GM12872 (cell line): ENCODE measurements around the gene LOXL1.

ENCODE experiments used
- TF ChIP-seq, protein P1 (sequence below): IDR thresholded peaks from 3 replicates; pipeline ENCODE4 v1.5.1; 2011; ENCODE audit warnings: low read depth, mild to moderate bottlenecking, low read length, moderate library complexity; ENCODE audit not compliant: insufficient read depth

LOXL1 gene

DNA sequence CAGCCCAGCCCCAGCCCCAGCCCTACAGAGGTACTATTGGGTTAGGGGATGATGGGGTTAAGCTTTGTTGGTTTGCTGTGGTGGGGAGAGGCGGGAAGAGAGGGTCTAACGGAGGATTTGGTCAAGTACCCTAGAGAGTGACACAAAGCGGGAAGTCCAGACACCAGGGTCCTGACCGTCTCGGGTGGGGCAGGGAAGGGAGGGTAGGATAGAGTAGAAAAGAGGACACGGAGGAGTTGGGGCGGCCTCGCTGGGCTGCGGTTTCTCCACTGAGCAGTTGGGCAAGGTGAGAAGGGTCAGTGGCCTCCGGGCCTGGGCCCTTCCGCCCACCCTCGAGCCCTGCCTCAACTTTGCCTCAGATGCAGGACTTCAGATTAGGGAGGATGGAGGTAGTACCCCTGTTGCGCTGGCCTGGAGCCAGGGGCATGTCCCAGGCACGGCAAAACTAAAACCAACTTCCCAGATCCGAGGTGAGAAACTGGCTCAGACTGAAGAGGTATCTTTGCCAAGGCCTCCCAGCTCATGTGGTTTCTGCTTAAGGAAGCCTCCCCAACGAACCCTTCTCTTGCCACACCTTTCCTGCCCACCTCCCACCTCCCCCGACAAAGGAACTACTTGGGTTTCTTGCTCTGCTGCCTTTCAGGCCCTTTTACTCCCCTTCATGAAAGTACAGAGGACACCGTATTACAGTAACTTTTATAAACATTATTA lies 68.8 kb downstream of the LOXL1 start:
- TF ChIP-seq, protein P1, sequence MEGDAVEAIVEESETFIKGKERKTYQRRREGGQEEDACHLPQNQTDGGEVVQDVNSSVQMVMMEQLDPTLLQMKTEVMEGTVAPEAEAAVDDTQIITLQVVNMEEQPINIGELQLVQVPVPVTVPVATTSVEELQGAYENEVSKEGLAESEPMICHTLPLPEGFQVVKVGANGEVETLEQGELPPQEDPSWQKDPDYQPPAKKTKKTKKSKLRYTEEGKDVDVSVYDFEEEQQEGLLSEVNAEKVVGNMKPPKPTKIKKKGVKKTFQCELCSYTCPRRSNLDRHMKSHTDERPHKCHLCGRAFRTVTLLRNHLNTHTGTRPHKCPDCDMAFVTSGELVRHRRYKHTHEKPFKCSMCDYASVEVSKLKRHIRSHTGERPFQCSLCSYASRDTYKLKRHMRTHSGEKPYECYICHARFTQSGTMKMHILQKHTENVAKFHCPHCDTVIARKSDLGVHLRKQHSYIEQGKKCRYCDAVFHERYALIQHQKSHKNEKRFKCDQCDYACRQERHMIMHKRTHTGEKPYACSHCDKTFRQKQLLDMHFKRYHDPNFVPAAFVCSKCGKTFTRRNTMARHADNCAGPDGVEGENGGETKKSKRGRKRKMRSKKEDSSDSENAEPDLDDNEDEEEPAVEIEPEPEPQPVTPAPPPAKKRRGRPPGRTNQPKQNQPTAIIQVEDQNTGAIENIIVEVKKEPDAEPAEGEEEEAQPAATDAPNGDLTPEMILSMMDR, result no peak

DNA sequence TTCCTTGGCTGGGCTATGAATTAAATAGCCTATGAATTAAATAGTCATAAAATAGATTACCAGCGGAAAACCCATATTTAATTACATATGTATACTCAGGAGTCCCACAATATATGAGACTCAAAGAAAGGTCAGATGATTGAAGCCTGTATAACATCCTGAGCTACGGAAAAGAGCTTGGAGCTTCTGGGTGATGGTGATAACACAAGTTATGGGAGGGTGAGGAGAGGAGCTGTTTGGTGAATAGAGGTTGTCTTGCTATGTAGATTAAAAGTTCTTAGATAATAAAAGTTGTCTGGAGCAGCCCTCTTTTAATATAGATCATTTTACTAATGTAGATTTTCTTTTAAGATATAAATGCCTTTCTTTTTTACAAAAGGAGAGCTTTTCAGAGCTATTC lies 70.0 kb downstream of the LOXL1 start:
- TF ChIP-seq, protein P1, result no peak

DNA sequence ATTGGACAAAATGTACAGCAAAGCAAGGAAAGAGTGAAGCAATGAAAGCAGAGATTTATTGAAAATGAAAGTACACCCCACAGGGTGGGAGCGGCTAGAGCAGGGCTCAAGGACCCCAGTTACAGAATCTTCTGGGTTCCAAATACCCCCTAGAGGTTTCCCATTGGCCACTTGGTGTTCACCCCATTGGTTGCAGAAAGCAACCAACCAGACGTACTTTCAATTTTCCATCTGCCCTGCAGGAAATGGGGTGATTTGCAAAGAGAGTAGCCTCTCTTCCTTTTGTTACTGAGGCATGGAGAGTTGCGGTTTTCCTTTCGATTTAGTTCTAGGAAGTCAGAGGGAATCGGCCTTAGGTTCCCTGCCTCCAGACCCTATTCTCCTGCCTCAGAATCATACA lies 70.7 kb downstream of the LOXL1 start:
- TF ChIP-seq, protein P1, result no peak

DNA sequence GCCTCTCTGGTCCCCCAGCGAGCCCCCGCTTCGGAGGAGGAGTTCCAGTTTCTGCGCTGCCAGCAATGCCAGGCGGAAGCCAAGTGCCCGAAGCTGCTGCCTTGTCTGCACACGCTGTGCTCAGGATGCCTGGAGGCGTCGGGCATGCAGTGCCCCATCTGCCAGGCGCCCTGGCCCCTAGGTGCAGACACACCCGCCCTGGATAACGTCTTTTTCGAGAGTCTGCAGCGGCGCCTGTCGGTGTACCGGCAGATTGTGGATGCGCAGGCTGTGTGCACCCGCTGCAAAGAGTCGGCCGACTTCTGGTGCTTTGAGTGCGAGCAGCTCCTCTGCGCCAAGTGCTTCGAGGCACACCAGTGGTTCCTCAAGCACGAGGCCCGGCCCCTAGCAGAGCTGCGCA lies 71.7 kb downstream of the LOXL1 start:
- TF ChIP-seq, protein P1, result no peak
